Retina (tissue), 1 donor: Measurements from ENCODE around the gene KRT73.
A peak's percentile ranks its signal among the peaks of the same experiment; 100 is the strongest.
"Not testable (repeated sequence)": the region's sequence is repeated elsewhere in the genome, so short reads cannot be mapped to it uniquely, and the experiment has no call there.

Experiments used
- DNase-seq: peaks from one replicate; pipeline ENCODE4 v3.0.0-alpha.2; 2016

The KRT73 gene

DNA sequence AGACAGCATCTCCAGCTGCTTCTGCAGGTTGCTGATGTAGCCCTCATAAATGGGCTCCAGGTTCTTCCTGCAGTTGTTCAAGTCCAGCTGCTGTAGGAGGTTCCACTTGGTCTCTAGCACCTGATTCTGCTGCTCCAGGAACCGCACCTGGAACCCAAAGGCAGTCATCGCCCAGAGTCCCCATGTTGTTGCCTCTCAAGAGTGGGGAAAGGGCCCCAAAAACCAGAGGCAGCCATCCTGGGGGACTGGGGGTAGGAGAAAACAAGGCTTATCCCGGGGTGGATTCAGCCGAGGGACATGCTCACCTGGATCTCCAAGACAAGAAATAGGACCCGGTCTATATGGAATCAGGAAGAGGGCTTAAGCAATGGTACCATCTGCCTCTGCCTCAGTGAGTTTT lies 19.4 kb downstream of the KRT73 start:
- no peak for DNase-seq

- DNase-seq = not testable (repeated sequence)
Observed at GRCh38 chr12:52594237-52594636, 24.1 kb downstream of the KRT73 start.

DNA sequence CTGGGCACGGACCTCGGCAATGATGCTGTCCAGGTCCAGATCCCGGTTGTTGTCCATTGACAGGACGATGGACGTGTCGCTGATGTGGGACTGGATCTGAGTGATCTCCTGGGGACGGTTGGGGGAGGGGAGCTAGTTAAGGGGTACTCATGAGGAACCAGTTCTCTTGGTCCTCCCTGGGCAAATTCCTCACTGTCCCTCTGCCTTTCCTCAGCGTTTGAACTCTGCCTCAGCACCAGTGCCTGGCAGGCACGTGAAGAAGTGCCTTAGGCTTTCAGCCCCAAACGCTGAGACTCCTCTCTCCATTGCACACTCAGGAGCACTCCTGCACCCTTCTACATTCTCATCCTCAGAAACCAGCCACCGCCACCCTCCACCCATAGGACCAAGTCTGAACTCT lies 26.8 kb downstream of the KRT73 start:
- DNase-seq = no peak

GRCh38 chr12:52590021-52590420 lies 28.3 kb downstream of the KRT73 start:
- DNase-seq = no peak

DNA sequence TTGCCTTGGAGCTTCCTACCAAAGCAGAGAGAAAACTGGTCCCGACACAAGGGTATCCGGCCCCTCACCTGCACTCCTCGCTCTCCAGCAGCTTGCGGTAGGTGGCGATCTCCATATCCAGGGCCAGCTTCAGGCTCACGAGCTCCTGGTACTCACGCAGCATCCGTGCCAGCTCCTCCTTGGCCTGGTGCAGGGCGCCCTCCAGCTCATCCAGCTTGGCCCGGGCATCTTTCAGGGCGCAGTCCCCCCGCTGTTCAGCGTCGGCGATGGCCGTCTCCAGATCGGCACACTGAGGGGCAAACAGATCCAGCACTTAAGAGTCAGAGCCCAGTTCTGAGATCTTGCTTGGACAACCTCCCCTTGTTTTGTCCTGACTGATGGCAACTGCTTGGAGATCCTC lies 30.8 kb downstream of the KRT73 start:
- DNase-seq = no peak

GRCh38 chr12:52585946-52586345 lies 32.4 kb downstream of the KRT73 start:
- no peak for DNase-seq

DNA sequence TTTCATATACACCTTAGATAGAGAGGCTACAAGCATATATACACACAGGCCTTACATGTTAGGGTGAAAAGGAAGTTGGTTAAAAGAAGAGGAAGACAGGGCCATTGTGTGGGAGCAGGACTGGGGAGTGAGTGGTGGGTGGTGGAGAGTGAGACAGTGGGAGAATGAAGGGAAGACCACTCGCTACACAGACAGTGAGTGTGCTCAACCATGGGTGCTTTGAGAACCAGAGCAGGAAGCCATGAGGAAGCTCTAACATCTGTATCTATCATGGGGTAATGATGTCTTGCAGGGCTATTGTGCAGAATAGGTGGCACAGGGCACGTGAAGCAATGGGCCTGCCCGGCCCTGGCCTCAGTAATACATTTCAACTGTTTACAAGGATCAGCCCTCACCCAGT lies 33.3 kb downstream of the KRT73 start:
- no peak for DNase-seq

DNA sequence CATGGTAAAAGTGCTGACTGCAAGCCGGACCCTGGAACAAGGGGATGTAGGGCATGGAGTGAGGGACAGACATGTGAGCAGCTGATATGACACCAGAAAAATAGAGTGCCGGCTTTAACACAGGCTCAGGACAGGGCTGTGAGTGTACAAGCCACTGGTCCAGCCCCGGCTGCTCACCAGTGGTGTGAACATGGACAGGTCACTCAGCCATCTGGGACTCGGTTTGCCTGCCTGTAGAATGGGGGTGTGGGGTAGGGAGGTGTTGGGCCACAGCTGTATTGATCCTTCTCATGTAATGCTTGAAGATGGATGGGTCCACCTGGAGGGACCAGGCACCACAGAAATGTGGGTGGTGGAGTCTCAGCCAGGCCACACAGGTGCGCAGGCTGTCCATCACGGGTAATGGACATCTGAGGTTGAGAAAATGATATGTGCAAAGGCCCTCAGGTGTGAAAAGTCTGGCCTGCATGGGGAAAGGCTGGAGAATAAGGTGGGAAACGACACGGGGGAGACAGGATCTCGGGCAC lies 34.1 kb downstream of the KRT73 start:
- DNase-seq = no peak

GRCh38 chr12:52582971-52583456 lies 35.3 kb downstream of the KRT73 start:
- peak; percentile 67 for DNase-seq

GRCh38 chr12:52582486-52582885 lies 35.9 kb downstream of the KRT73 start:
- DNase-seq = no peak

GRCh38 chr12:52581481-52581880 lies 36.9 kb downstream of the KRT73 start:
- DNase-seq = no peak

DNA sequence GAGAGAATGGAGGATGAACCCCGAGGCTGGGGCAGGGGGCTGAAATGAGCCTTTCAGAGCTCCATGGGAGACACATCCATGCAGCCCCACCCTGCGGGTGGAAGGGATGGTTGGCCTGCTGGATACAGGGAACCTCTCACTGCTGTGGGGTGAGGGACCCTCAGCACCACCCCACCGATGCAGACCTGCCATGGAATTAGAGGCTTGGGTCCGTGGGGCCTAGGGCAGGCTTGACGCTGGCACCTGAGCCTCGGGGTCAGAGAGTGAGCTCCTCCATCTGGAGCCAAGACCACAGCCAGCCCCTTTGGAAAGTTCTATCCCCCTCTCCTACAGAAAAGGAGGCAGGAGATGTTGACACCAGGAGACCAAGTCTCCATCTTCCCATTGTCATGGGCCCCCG lies 37.3 kb downstream of the KRT73 start:
- DNase-seq = no peak

DNA sequence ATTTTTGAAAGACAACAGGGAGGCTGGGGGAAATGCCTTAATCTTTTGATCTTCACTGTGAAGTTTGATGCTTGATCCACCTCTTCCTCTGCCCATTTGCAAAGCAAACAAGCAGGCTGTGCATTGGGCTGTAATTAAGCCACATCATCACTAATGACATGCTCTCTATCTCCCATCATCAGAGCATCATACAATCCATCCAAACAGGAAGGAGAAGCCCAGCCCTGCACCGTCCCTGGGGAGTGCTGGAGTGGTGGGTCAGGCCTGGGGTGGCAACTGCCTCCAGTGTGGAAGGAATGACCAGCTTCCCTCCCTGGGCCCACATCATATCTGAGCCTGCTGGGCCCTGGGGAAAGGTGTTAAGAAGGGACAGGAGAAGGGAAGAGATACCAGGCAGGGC lies 37.9 kb downstream of the KRT73 start:
- DNase-seq = no peak

DNA sequence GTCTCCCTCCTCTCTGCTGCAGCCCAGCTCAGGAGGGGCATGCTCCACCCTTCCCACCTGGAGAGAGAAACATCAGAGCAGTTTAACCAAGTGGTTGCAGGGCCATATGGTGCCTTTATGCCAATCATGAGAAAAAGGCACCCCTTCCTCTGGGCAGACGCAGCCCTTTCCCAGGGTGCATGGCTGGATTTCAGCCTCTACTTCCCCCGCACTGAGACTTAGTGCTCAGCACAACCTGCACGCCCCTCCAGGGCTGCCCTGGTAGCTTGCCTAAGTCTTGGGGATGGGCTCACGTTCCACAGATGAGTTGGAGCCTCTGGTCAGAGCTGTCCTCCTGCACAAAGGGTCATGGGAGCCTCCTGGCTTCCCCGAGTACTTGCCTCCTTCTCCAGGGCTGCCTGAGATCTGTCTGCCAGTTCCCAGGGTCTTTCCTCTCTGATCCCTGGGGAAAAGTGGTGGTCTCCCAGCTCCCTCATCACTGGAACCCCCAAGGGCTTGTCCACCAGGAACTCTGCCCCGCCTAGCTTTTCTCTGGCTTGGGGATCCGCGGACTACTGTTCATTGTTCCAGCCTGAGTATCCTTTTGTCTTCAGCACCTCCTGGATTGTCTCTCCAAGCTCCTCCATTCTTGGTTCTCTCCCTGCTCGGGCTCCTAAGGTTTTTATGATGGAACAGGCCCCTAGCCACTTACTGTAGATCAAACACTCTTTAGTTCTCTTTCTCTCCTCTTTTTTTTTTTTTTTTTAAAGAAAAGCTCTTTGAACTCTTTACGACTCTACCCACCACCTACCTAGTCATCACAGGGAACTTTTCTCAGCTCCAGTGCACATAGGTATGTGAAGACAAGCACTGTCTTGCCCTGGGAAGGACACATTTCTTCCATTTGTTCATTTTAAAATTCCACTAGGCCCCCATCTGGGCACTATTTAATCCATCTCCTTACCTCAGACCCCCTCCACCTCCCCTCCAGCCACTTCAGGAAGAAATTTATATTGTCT lies 38.6 kb downstream of the KRT73 start:
- no peak for DNase-seq

DNA sequence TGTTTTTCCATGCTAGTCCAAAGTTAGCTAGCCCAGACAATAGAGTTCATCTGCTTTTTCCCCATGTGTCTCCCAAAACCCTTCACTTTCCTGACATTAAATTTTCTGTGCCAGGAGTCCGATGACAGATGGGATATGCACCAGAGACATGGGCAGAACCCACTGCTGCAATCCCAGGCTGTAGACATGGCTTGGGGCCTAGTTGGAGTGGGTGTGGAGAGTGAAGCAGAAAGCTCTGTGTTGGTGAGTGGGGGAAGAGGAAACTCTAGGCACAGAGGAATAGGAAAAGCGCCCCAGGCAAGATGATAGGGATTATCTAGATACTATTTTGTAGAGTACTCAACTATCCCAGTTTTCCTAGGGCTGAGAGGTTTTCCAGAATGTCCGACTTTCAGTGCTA lies 39.9 kb downstream of the KRT73 start:
- DNase-seq = no peak

DNA sequence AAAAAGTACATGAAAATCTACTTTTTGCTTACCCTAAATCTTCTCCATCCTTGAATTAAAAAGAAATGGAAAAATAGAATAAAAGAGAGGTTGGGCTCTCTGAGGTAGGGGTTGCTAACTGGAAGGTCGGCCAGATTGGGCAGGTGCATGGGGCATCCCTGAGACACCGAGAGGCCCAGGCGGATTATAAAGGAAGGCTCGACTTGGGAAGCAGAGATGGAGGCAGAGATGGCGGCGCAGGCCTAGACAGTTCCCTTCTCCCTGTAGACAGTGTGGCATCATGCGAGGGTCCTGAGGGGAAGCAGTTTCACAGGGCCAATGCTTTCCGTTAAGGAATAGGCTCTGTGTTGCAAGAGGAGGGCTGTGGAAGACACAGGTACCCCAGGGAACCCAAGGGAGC lies 41.0 kb downstream of the KRT73 start:
- DNase-seq = no peak

DNA sequence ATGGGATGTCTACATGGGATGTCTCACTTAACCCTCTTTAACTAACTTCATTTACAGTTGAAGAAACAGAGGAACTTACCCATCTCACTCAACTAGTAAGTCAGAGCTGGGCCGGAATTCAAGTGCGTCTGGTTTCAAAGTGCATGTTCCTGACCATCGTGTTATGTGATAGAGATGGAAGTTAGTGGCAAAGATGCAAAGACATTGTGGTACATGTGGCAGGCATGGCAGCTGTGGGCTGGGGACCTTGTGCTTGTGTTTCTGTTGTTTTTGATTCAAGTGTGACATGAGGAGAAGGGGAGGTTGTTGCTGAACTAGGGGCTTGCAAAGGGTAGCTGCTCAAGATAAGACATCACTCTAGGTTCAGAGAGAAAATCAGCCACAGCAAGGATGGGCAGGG lies 42.4 kb downstream of the KRT73 start:
- DNase-seq = no peak

GRCh38 chr12:52575256-52575655 lies 43.1 kb downstream of the KRT73 start:
- no peak for DNase-seq

DNA sequence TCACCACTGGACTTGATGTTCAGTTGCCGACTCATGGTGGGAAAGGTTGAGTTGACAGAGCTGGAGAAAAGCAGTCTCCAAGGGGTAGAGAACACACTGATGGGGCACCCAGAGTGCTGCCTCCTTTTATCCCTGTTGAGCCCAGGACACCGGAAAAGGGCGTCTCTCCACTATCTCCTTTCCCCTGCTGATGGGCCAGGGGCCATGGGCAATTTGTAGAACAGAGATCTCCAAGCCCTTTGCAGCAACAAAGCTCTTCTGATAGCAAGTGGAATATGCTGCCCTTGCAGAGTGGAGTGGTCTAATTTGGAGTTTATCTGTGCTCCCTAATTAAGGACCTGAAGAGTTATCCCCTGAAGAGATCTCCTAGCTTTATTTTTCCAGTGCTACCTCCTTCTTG lies 44.6 kb downstream of the KRT73 start, which contains the start of gene KRT74:
Gene KRT74, minus strand, starts transcription at position 101 of the 400 bp plus-strand sequence. Its CDS starts 66 bp downstream, at position 35.
- no peak for DNase-seq

DNA sequence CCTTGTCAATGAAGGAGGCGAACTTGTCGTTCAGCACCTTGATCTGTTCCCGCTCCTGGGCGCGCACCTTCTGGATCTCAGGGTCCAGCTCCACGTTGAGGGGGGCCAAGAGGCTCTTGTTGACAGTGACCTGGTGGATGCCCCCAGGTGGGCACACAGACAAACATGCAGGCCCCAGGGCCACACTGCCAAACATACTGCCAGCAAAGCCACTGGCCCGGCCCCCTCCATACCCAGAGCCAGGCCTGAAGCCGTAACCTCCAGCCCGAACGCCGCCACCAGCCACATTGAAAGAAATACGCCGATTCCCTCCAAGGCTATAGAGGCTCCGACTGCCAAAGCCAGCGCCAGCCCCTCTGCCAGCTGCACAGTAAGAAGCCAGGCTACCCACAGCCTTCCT lies 45.1 kb downstream of the KRT73 start:
- DNase-seq = no peak

GRCh38 chr12:52570511-52570910 lies 47.8 kb downstream of the KRT73 start:
- no peak for DNase-seq

- no peak for DNase-seq
Observed at GRCh38 chr12:52568111-52568510, 50.2 kb downstream of the KRT73 start.

GRCh38 chr12:52566847-52567291 lies 51.5 kb downstream of the KRT73 start:
- peak; percentile 54 for DNase-seq

GRCh38 chr12:52564582-52564981 lies 53.8 kb downstream of the KRT73 start:
- DNase-seq = no peak
